ENCODE data around the gene RXRG. TPM values are rescaled to one million over a fixed set of nuclear protein-coding genes. Genes with fewer than 3 reads are reported as not detected.

RXRG gene
- total and polyA plus RNA-seq, 7 donors, result 2.8 to 45.9 (median 12.8) TPM

GRCh38 chr1:165371588-165372225 lies 73.2 kb downstream of the RXRG start:
- Histone ChIP-seq H3K36me3 (ENCODE audit: insufficient read depth in 1 of 2, low read depth in 1 of 2) (no peaks in the 10 kb centered on the region), H3K27me3 (ENCODE audit: insufficient read depth in 3 of 3, low read length in 2 of 3) (peaks cover 0 to 5% (median 0%) of the 10 kb centered on the region in 3 donors), H3K4me1 (peaks cover 10% of the 10 kb centered on the region), H3K4me3 (no peak overlapping the region), H3K9me3 (no peaks in the 10 kb centered on the region), H3K27ac (no peak overlapping the region)
- intact Hi-C loops (cut with DNase I), result no loop called here
- 70 to 79% (median 73%) methylated on average over 5 of the region's 5 CpGs for WGBS, 3 donors
- ATAC-seq (no peak), DNase-seq (no peak)
- TF ChIP-seq CTCF (IDR thresholded peaks at IDR 0.05), result no peak

- Histone ChIP-seq H3K27ac (no peak overlapping the region), H3K36me3 (ENCODE audit: insufficient read depth in 1 of 2, low read depth in 1 of 2) (no peaks in the 10 kb centered on the region), H3K4me1 (no peaks in the 10 kb centered on the region), H3K4me3 (no peak overlapping the region), H3K27me3 (ENCODE audit: insufficient read depth in 3 of 3, low read length in 2 of 3) (no peaks in the 10 kb centered on the region), H3K9me3 (no peaks in the 10 kb centered on the region)
- DNase-seq, result peak; percentile 58 to 81
- peak; percentile 94 for TF ChIP-seq CTCF (IDR thresholded peaks at IDR 0.05)
- intact Hi-C loops (cut with DNase I), result loop anchor here (2.0 to 5.0 kb wide), 2 partner anchors 111 to 227 kb away; no protein-coding TSS in a partner anchor
- ATAC-seq, result peak in 3 of 4 donors; percentile 45 to 61 (median 56)
- WGBS, 3 donors, result 18 to 24% (median 21%) methylated on average over 9 of the region's 9 CpGs
Observed at GRCh38 chr1:165369255-165369848, 75.6 kb downstream of the RXRG start.

GRCh38 chr1:165367375-165367993 lies 77.4 kb downstream of the RXRG start:
- 51 to 62% (median 57%) methylated on average over 7 of the region's 7 CpGs for WGBS, 3 donors
- no peak overlapping the region for H3K4me3 ChIP-seq
- DNase-seq (peak; percentile 79 to 86), ATAC-seq (peak; percentile 33 to 66 (median 48))
- H3K4me1 ChIP-seq, result no peaks in the 10 kb centered on the region
- H3K9me3 ChIP-seq, result no peaks in the 10 kb centered on the region
- no peaks in the 10 kb centered on the region for H3K27me3 ChIP-seq (ENCODE audit: insufficient read depth in 3 of 3, low read length in 2 of 3)
- intact Hi-C loops (cut with DNase I), result loop anchor here (5.0 kb wide), 1 partner anchor 225 kb away; no protein-coding TSS in a partner anchor
- peak; percentile 96 for TF ChIP-seq CTCF (IDR thresholded peaks at IDR 0.05)
- H3K36me3 ChIP-seq (ENCODE audit: insufficient read depth in 1 of 2, low read depth in 1 of 2), result no peaks in the 10 kb centered on the region
- no peak overlapping the region for H3K27ac ChIP-seq

GRCh38 chr1:165365341-165365740 lies 79.6 kb downstream of the RXRG start:
- 34 to 59% (median 41%) methylated on average over 2 of the region's 2 CpGs for WGBS, 3 donors
- no peaks in the 10 kb centered on the region for H3K4me1 ChIP-seq
- no peak overlapping the region for H3K27ac ChIP-seq
- ATAC-seq, result peak in 2 of 4 donors; percentile 25 to 50
- DNase-seq, result no peak
- H3K9me3 ChIP-seq, result no peaks in the 10 kb centered on the region
- TF ChIP-seq CTCF (IDR thresholded peaks at IDR 0.05), result no peak
- intact Hi-C loops (cut with DNase I), result loop anchor here (2.0 to 5.0 kb wide), 2 partner anchors 107 to 223 kb away; no protein-coding TSS in a partner anchor
- H3K4me3 ChIP-seq, result no peak overlapping the region
- no peaks in the 10 kb centered on the region for H3K36me3 ChIP-seq (ENCODE audit: insufficient read depth in 1 of 2, low read depth in 1 of 2)
- H3K27me3 ChIP-seq (ENCODE audit: insufficient read depth in 3 of 3, low read length in 2 of 3), result peaks cover 0 to 1% (median 0%) of the 10 kb centered on the region in 3 donors
